ENCODE data around the gene FCF1. TPM values are rescaled to one million over a fixed set of nuclear protein-coding genes. Genes with fewer than 3 reads are reported as not detected.

Gene FCF1
- total and polyA plus RNA-seq, 2 of the 4 experiments (the other 2 are of a cell fraction) = 37.1 to 45.5 TPM

DNA sequence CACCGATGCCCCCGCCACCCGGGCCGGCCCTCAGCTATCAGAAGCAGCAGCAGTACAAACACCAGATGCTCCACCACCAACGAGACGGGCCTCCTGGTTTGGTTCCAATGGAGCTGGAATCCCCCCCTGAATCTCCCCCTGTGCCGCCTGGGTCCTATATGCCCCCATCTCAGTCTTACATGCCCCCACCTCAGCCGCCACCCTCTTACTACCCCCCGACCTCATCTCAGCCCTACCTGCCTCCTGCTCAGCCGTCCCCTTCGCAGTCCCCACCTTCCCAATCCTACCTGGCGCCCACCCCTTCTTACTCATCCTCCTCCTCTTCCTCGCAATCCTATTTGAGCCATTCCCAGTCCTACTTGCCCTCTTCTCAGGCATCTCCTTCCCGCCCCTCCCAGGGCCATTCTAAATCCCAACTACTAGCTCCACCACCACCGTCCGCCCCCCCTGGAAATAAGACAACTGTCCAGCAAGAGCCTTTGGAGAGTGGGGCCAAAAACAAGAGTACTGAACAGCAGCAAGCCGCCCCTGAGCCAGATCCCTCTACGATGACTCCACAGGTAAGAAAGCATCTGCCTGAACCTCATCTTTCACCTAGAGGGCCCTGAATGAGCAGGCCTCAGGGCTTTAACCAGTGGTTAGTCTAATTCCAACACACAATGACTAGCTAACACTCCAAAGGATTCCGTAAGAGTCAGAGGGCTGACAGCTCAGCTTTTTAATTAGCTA is 51.0 kb downstream of the FCF1 start:
- H3K18ac ChIP-seq (ENCODE audit: low read depth, low read length) = no peak overlapping the region
- H4K20me1 ChIP-seq (ENCODE audit: insufficient read depth, low read length) = peaks cover 32% of the 10 kb centered on the region

More for the DNA sequence above, 51.0 kb downstream of the FCF1 start:
- in situ Hi-C loops (cut with MboI; ENCODE audit: low sequenced_read_pairs) (no loop called here), intact Hi-C loops (cut with micrococcal nuclease) (no loop called here), dilution Hi-C loops (cut with HindIII; ENCODE audit: low sequenced_read_pairs, unreplicated experiment) (no loop called here)
- no peaks in the 10 kb centered on the region for H3K9me3 ChIP-seq (ENCODE audit: control insufficient read depth, insufficient read depth, low read length)
- H2BK5ac ChIP-seq (ENCODE audit: low read depth, low read length, poor library complexity, severe bottlenecking) = peak overlapping the region; percentile 82
- no peak overlapping the region for H2BK20ac ChIP-seq (ENCODE audit: low read depth, low read length)
- H3K14ac ChIP-seq (replicated peaks; ENCODE audit: low read depth, low read length) = peak overlapping the region; percentile 66
- H4K5ac ChIP-seq (ENCODE audit: low read depth, low read length) = no peak overlapping the region
- H3K4ac ChIP-seq (ENCODE audit: low read depth, low read length) = peak overlapping the region; percentile 76
- H2AFZ ChIP-seq (replicated peaks; ENCODE audit: low read length, poor library complexity) = peak overlapping the region; percentile 97
- ATAC-seq (ENCODE audit: low read depth) = no peak
- H2BK120ac ChIP-seq (ENCODE audit: low read depth, low read length) = no peak overlapping the region
- DNase-seq = peak; percentile 17
- ChIA-PET POLR2A (ENCODE audit: unreplicated experiment) (no interaction called here), CTCF (interaction anchor here (0.5 to 1.8 kb wide), 3 partner anchors 10 to 23 kb away, joined by 3 to 4 read pairs (median 3); no protein-coding TSS in a partner anchor)
- H4K91ac ChIP-seq (ENCODE audit: insufficient read depth, low read depth, low read length) = no peak overlapping the region
- 1% methylated on average over 12 of the region's 19 CpGs; no CpG with 5 or more reads in 1 of the 2 experiments for WGBS, 2 experiments (ENCODE audit: extremely low coverage in 2 of 2, insufficient read length in 1 of 2)
- H3K9ac ChIP-seq (ENCODE audit: low read depth, low read length) = peak overlapping the region; percentile 74
- BruUV-seq (replicated peaks) = no TSS peak
- peak overlapping the region; percentile 78 for H3K27ac ChIP-seq (ENCODE audit: insufficient read depth, low read length)
- H2AK5ac ChIP-seq (ENCODE audit: low read depth, low read length) = peak overlapping the region; percentile 66
- no peak for TF ChIP-seq USF2 (IDR thresholded peaks at IDR 0.05; ENCODE audit: low read depth, low read length)
- 0 out of 2 replicates have a peak, but pooled peaks have one; percentile 12 for TF ChIP-seq CHD1 (IDR thresholded peaks at IDR 0.05; ENCODE audit: low read depth, low read length)
- H3K56ac ChIP-seq (ENCODE audit: extremely low read depth, insufficient read depth, low read length) = 0 out of 2 replicates have a peak overlapping the region, but pooled peaks have one; percentile 13
- H3K4me1 ChIP-seq (ENCODE audit: control insufficient read depth, insufficient read depth, low read length) = peaks cover 4% of the 10 kb centered on the region; the same call in 1 of the 2 replicates
- H2BK15ac ChIP-seq (ENCODE audit: low read depth, low read length) = no peak overlapping the region
- H3K4me3 ChIP-seq (ENCODE audit: insufficient read depth, low read depth, low read length) = peak overlapping the region; percentile 75
- no peaks in the 10 kb centered on the region for H3K27me3 ChIP-seq (ENCODE audit: control insufficient read depth, insufficient read depth, low read length)
- no peaks in the 10 kb centered on the region; the same call in 1 of the 2 replicates for H3K9me1 ChIP-seq (ENCODE audit: insufficient read depth, low read length)
- H3K79me1 ChIP-seq (ENCODE audit: low read depth in 1 of 2, low read length in 2 of 2) = peaks cover 3 to 36% of the 10 kb centered on the region in 2 experiments
- H4K8ac ChIP-seq (ENCODE audit: low read depth in 2 of 2, low read length in 2 of 2) = peak overlapping the region; percentile 18 to 87; a peak in 2 of 4 replicates
- peak overlapping the region; percentile 50 for H2AK9ac ChIP-seq (replicated peaks; ENCODE audit: low read depth, low read length, poor library complexity)
- peak overlapping the region; percentile 99 for H3K4me2 ChIP-seq (ENCODE audit: low read depth, low read length)
- H3K23ac ChIP-seq (ENCODE audit: low read depth, low read length) = peak overlapping the region; percentile 39
- peaks cover 1% of the 10 kb centered on the region; the same call in 1 of the 2 replicates for H3K36me3 ChIP-seq (ENCODE audit: control insufficient read depth, insufficient read depth, low read length)
